ENCODE measurements around the gene SLC6A19.
A peak's percentile ranks its signal among the peaks of the same experiment; 100 is the strongest.

SLC6A19 gene

GRCh38 chr5:1181451-1182359, 19.7 kb upstream of the SLC6A19 start:
- DNase-seq, result no peak

GRCh38 chr5:1182360-1182632, 19.1 kb upstream of the SLC6A19 start:
- no peak for DNase-seq

GRCh38 chr5:1182633-1183423, 18.6 kb upstream of the SLC6A19 start:
- no peak for DNase-seq

GRCh38 chr5:1183424-1184162, 17.8 kb upstream of the SLC6A19 start:
- no peak for DNase-seq

- DNase-seq, result peak; percentile 72
Observed at GRCh38 chr5:1184163-1184470, 17.3 kb upstream of the SLC6A19 start.

GRCh38 chr5:1184481-1184880, 16.9 kb upstream of the SLC6A19 start:
- no peak for DNase-seq

GRCh38 chr5:1185038-1185627, 16.3 kb upstream of the SLC6A19 start:
- no peak for DNase-seq

GRCh38 chr5:1185629-1186350, 15.6 kb upstream of the SLC6A19 start:
- DNase-seq, result no peak

- DNase-seq, result no peak
Observed at GRCh38 chr5:1186351-1187233, 14.8 kb upstream of the SLC6A19 start.

- no peak for DNase-seq
Observed at GRCh38 chr5:1187234-1187949, 14.0 kb upstream of the SLC6A19 start.

- DNase-seq, result no peak
Observed at GRCh38 chr5:1187950-1188334, 13.5 kb upstream of the SLC6A19 start.

- DNase-seq, result no peak
Observed at GRCh38 chr5:1188464-1188863, 12.9 kb upstream of the SLC6A19 start.

GRCh38 chr5:1189269-1189668, 12.1 kb upstream of the SLC6A19 start:
- DNase-seq, result no peak

- no peak for DNase-seq
Observed at GRCh38 chr5:1190278-1190677, 11.1 kb upstream of the SLC6A19 start.

GRCh38 chr5:1190837-1191239, 10.6 kb upstream of the SLC6A19 start:
- peak; percentile 42 for DNase-seq

GRCh38 chr5:1192971-1193590, 8.3 kb upstream of the SLC6A19 start:
- DNase-seq, result no peak

GRCh38 chr5:1193591-1193985, 7.8 kb upstream of the SLC6A19 start:
- DNase-seq, result no peak

- DNase-seq, result no peak
Observed at GRCh38 chr5:1194378-1194777, 7.0 kb upstream of the SLC6A19 start.

- no peak for DNase-seq
Observed at GRCh38 chr5:1195439-1195838, 6.0 kb upstream of the SLC6A19 start.

GRCh38 chr5:1195916-1196315, 5.5 kb upstream of the SLC6A19 start:
- no peak for DNase-seq

GRCh38 chr5:1196562-1196961, 4.8 kb upstream of the SLC6A19 start:
- no peak for DNase-seq
